ENCODE data around the gene TRIM62.

The TRIM62 gene

GRCh38 chr1:33133478-33134105 lies 48.3 kb downstream of the TRIM62 start:
- no peak overlapping the region for H3K27ac ChIP-seq
- DNase-seq (ENCODE audit: low spot score), result no peak
- TF ChIP-seq CTCF (conservative IDR thresholded peaks at IDR 0.05; ENCODE audit: low read depth), result no peak
- ChIA-PET POLR2A (ENCODE audit: low non-redundant PET) (no interaction called here), CTCF (interaction anchor here (0.7 kb wide), 1 partner anchor 14 kb away, joined by 4 read pairs; no protein-coding TSS in a partner anchor)

DNA sequence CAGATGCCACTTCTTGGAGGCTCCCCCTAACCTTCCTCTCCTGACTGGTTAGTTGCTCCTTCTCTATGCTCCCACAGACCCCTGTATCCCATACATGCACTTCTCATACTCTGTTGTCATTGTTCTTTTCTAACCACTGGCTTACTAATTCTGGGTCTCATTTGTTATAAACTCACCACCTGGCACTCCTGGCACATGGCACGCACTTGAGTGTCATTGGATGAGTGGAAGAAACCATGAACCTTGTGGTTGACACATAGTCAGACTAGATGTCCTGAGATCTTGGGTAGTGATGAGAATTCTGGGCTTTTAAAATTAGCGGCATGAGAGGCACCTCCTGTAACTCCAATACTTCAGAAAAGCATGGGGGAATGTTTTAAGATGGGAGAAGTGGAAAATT lies 49.3 kb downstream of the TRIM62 start:
- POLR2A ChIA-PET (ENCODE audit: low non-redundant PET), result no interaction called here
- no peak for DNase-seq (ENCODE audit: low spot score)
- no peak for TF ChIP-seq CTCF (conservative IDR thresholded peaks at IDR 0.05; ENCODE audit: low read depth)
- no peak overlapping the region for H3K27ac ChIP-seq
- CTCF ChIA-PET, result no interaction called here

DNA sequence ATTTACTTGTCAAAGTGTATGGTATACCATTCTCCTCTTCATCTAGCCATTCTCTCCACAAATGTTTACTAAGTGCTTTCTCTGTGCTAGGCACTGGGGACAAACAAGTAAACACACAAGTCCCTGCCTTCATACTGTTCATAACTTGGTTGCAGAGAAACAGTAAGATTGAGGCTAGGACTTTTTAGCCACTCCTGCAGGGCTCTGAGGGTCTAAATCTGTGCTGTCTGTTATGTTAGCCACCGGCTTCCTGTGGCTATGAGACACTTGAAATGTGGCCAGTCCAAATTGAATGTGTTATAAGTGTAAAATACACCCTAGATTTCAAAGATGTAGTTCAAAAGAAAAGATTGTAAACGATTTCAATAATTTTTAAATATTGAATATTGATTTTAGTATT lies 50.7 kb downstream of the TRIM62 start:
- ChIA-PET POLR2A (ENCODE audit: low non-redundant PET) (no interaction called here), CTCF (no interaction called here)
- TF ChIP-seq CTCF (conservative IDR thresholded peaks at IDR 0.05; ENCODE audit: low read depth), result no peak
- DNase-seq (ENCODE audit: low spot score), result no peak
- H3K27ac ChIP-seq, result no peak overlapping the region

- DNase-seq (ENCODE audit: low spot score), result peak; percentile 43
- ChIA-PET POLR2A (ENCODE audit: low non-redundant PET) (no interaction called here), CTCF (no interaction called here)
- H3K27ac ChIP-seq, result no peak overlapping the region
- TF ChIP-seq CTCF (conservative IDR thresholded peaks at IDR 0.05; ENCODE audit: low read depth), result no peak
Measured at GRCh38 chr1:33130297-33130696, 51.5 kb downstream of the TRIM62 start.

- TF ChIP-seq CTCF (conservative IDR thresholded peaks at IDR 0.05; ENCODE audit: low read depth), result no peak
- CTCF ChIA-PET, result interaction anchor here (0.7 kb wide), 1 partner anchor 469 kb away, joined by 3 read pairs; no protein-coding TSS in a partner anchor
- POLR2A ChIA-PET (ENCODE audit: low non-redundant PET), result no interaction called here
- H3K27ac ChIP-seq, result no peak overlapping the region
- no peak for DNase-seq (ENCODE audit: low spot score)
Measured at GRCh38 chr1:33128781-33129180, 53.1 kb downstream of the TRIM62 start.

DNA sequence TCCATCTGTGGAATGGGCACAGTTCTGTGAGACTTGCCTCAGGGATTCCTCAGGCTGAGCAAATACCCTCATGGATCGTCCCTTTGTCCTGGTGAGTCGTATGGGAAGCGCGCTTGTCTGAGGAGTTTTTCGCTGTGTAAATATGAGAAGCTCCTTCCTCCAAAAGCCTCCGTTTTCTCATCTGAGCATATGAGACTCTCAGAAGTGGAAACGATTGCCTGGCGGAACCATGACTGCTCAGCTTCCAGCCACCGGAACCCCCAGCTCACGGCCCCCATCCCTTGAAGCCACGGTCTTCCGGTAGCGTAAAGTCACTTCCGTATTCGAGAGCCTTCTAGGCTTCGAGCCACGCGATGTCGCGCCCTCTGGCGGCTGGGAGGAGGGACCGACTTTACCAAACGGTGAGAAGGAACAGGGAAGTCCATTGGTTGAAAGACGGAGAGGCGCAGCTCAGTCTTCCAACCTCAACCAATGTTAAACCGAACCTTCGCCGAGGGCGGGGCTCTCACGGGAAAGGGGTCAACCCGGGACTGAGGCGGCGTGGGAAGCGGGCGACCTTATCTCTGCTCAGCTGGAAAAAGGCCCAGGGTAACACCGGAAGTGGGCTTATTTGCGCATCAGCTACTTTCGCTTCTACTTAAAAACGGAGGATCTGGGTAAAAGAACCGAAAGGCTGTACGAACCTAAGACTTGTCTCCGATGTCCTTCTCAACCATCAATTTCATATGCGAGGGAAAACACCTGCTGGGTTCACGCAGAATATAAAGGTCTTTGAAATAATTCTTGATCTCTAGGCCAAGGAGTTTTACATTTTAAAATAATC lies 54.6 kb downstream of the TRIM62 start:
- ChIA-PET POLR2A (ENCODE audit: low non-redundant PET) (no interaction called here), CTCF (interaction anchor here (0.5 to 2.0 kb wide), 13 partner anchors 10 to 767 kb away, joined by 3 to 8 read pairs (median 4); partner anchors contain the start of gene TRIM62)
- H3K27ac ChIP-seq, result peak overlapping the region; percentile 72
- peak; percentile 93 for TF ChIP-seq CTCF (conservative IDR thresholded peaks at IDR 0.05; ENCODE audit: low read depth)
- DNase-seq (ENCODE audit: low spot score), result peak; percentile 97
